H1 (cell line): ENCODE data around the gene AKTIP. TPM values are rescaled to one million over a fixed set of nuclear protein-coding genes. Genes with fewer than 3 reads are reported as not detected.

Experiments
- ASH2L ChIP-seq: fragments of 200-600, 300-600 bp; sonication (generic); IDR thresholded peaks from one replicate; pipeline ENCODE4 v1.7.1; 2017; ENCODE audit warnings: low read length
- BACH1 ChIP-seq: IDR thresholded peaks from 2 replicates; pipeline ENCODE4 v1.6.1; 2012; ENCODE audit warnings: low read length, improper control_type of control experiment
- BCL11A ChIP-seq, 2 experiments: IDR thresholded peaks; one replicate each; pipeline ENCODE4 v1.6.1; 2011; ENCODE audit warnings: low read depth in 2 of 2, low read length in 2 of 2, mild to moderate bottlenecking in 2 of 2
- BRCA1 ChIP-seq: IDR thresholded peaks from 2 replicates; pipeline ENCODE4 v1.6.1; 2012; ENCODE audit warnings: low read depth, low read length, improper control_type of control experiment
- CBX8 ChIP-seq: fragments of 300-800, 300-1000 bp; sonication (generic); IDR thresholded peaks from 2 replicates; pipeline ENCODE4 v1.7.1; 2016; ENCODE audit warnings: low read depth, low read length, borderline replicate concordance
- CHD1 ChIP-seq: IDR thresholded peaks from 2 replicates; pipeline ENCODE4 v1.6.1; 2012; ENCODE audit warnings: low read depth, low read length, improper control_type of control experiment
- CHD2 ChIP-seq: IDR thresholded peaks from 2 replicates; pipeline ENCODE4 v1.6.1; 2012; ENCODE audit warnings: low read length, improper control_type of control experiment
- CTBP2 ChIP-seq: IDR thresholded peaks from 2 replicates; pipeline ENCODE4 v1.7.0; 2011; ENCODE audit warnings: borderline replicate concordance, mild to moderate bottlenecking, moderate library complexity, mixed read lengths, low read length; ENCODE audit not compliant: insufficient read depth, insufficient read length
- KDM1A ChIP-seq: fragments of 200-600, 300-600 bp; sonication (generic); IDR thresholded peaks from 2 replicates; pipeline ENCODE4 v1.7.1; 2016; ENCODE audit warnings: mild to moderate bottlenecking, low read length, borderline replicate concordance
- KDM5A ChIP-seq: fragments of 200-600 bp; IDR thresholded peaks from 2 replicates; pipeline ENCODE4 v1.7.1; 2012; ENCODE audit warnings: mild to moderate bottlenecking, low read length, inconsistent platforms, mixed read lengths
- POLR2A ChIP-seq, 2 experiments: IDR thresholded peaks; 1 replicate in 1 of 2; 2 replicates in 1 of 2; pipeline ENCODE4 v1.6.1; 2011; ENCODE audit warnings: low read depth in 2 of 2, low read length in 2 of 2, mild to moderate bottlenecking in 2 of 2; ENCODE audit errors: control extremely low read depth in 1 of 2
- POU5F1 ChIP-seq: IDR thresholded peaks from 2 replicates; pipeline ENCODE4 v1.6.1; 2011; ENCODE audit warnings: low read depth, mild to moderate bottlenecking, low read length, moderate library complexity
- RBBP5 ChIP-seq: IDR thresholded peaks from 2 replicates; pipeline ENCODE4 v1.7.1; 2012; ENCODE audit warnings: low read depth, mild to moderate bottlenecking, inconsistent platforms, low read length, moderate library complexity, borderline replicate concordance
- RNF2 ChIP-seq: fragments of 200-900, 300-1000 bp; sonication (generic); IDR thresholded peaks from 2 replicates; pipeline ENCODE4 v1.7.1; 2016; ENCODE audit warnings: borderline replicate concordance, low read depth, mild to moderate bottlenecking, antibody characterized with exemption, low read length; ENCODE audit not compliant: poor library complexity, severe bottlenecking; ENCODE audit errors: missing control alignments
- RXRA ChIP-seq: IDR thresholded peaks from 2 replicates; pipeline ENCODE4 v1.6.1; 2011; ENCODE audit warnings: low read depth, mild to moderate bottlenecking, low read length, moderate library complexity; ENCODE audit not compliant: insufficient read depth
- SAP30 ChIP-seq: fragments of 300-600 bp; sonication (generic); IDR thresholded peaks from 2 replicates; pipeline ENCODE4 v1.7.1; 2012; ENCODE audit warnings: low read length, moderate library complexity, mild to moderate bottlenecking, inconsistent platforms; ENCODE audit not compliant: insufficient read depth, insufficient replicate concordance
- SIN3A ChIP-seq, 2 experiments: IDR thresholded peaks in 1 of 2; conservative IDR thresholded peaks in 1 of 2; 2 replicates each; pipeline ENCODE4 v1.6.1; 2011 to 2012; ENCODE audit warnings: low read length in 2 of 2, improper control_type of control experiment in 1 of 2, low read depth in 1 of 2, mild to moderate bottlenecking in 1 of 2
- SIRT6 ChIP-seq: IDR thresholded peaks from one replicate; pipeline ENCODE4 v1.7.1; 2012; ENCODE audit warnings: low read length, inconsistent platforms
- SUZ12 ChIP-seq: fragments of 200-600 bp; sonication (generic); IDR thresholded peaks from 2 replicates; pipeline ENCODE4 v1.6.1; 2012; ENCODE audit warnings: mild to moderate bottlenecking, inconsistent platforms, low read length, moderate library complexity, mixed read lengths
- TAF1 ChIP-seq: IDR thresholded peaks from 2 replicates; pipeline ENCODE4 v1.6.1; 2011; ENCODE audit warnings: mild to moderate bottlenecking, low read depth, low read length
- TAF7 ChIP-seq: optimal IDR thresholded peaks from 2 replicates; pipeline ENCODE3; 2011; ENCODE audit warnings: low read depth, mild to moderate bottlenecking, inconsistent platforms, low read length, moderate library complexity, borderline replicate concordance
- TBP ChIP-seq: IDR thresholded peaks from 2 replicates; pipeline ENCODE4 v1.6.1; 2011; ENCODE audit warnings: low read depth, low read length, improper control_type of control experiment
- TEAD4 ChIP-seq: IDR thresholded peaks from 2 replicates; pipeline ENCODE4 v1.6.1; 2012; ENCODE audit warnings: low read depth, low read length, inconsistent platforms, mixed read lengths
- polyA plus RNA-seq, 7 experiments: library from polyadenylated mRNA; depleted of rRNA in 3 of 7; stranded (reverse) in 5 of 7; unstranded in 2 of 7; fragments of >200 nt in 5 of 7; fragments of 200-250 nt in 2 of 7; gene quantifications; 1 replicate in 5 of 7; 2 replicates in 1 of 7; 4 replicates in 1 of 7; pipeline versions ENCODE4 v1.2.1 to v1.2.3, GENCODE V29; 2011 to 2013; ENCODE audit warnings: missing spikeins in 2 of 7, mixed read lengths in 2 of 7
- total RNA-seq: library from RNA; stranded (reverse); fragmentation: NEBNext Ultra II Directional; extraction: Animal tissue kit (Norgen Biotek cat#: 25700); gene quantifications from 2 replicates; pipeline ENCODE4 v1.2.1, GENCODE V29; 2021
- TF ChIP-seq, protein P1 (sequence below): IDR thresholded peaks from 2 replicates; pipeline ENCODE4 v1.6.1; 2011; ENCODE audit warnings: low read depth, mild to moderate bottlenecking, low read length; ENCODE audit not compliant: insufficient read depth
- TF ChIP-seq, protein P2 (sequence below): IDR thresholded peaks from 2 replicates; pipeline ENCODE4 v1.6.1; 2012; ENCODE audit warnings: inconsistent platforms

AKTIP gene
- total and polyA plus RNA-seq, 2 of the 8 experiments (the other 6 are each of a cell fraction or from before 2014, with no cell fraction given) = 15.0 to 15.6 TPM

DNA sequence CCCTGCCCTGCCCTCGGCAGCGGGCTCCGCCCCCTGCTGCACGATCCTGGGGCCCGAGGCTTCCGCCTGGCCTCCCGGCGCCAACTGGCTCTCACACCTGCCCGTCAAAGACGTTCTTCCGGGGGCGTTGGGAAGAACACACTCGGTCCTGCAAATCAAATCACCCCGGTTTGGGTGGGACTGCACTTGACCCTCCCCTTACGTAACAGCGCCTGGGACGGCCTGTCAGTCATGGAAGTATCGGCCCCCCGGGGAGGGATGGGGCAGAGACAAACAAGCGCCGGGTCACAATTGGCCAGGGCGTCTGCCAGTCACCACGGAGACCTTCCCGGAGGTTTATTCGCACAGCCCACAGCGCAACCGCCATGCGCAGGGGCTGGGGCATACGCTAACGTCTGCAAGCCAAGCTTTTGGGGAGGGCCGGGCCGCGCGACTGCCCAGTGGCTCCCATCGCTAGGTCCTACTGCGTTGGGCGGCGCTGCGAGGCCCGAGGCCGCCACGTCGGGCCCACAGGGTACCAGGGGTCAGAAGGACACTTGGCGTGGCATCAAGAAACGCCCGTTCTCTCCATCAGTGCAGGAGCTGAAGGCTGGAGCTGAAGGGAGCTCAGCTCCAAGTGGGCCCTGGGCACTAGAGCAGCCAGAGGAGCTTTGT is 388 bp upstream of the AKTIP start (continued):
- TF ChIP-seq, protein P1, sequence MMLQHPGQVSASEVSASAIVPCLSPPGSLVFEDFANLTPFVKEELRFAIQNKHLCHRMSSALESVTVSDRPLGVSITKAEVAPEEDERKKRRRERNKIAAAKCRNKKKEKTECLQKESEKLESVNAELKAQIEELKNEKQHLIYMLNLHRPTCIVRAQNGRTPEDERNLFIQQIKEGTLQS = no peak
- TF ChIP-seq ASH2L (peak; percentile 48), KDM5A (no peak), TBP (peak; percentile 55; the same call in 1 of the 2 replicates), TEAD4 (no peak), POU5F1 (no peak), TAF1 (peak; percentile 57), BCL11A (IDR thresholded peaks at IDR 0.05; ENCODE audit: low read depth in 2 of 2, low read length in 2 of 2) (no peak), CHD2 (no peak; the same call in none of the 2 replicates), CHD1 (no peak), TAF7 (peak; percentile 19), RBBP5 (no peak), SAP30 (no peak), BRCA1 (no peak), SIRT6 (no peak), CBX8 (no peak), SIN3A (conservative IDR thresholded peaks at IDR 0.05 in 1 of 2, IDR thresholded peaks at IDR 0.05 in 1 of 2; ENCODE audit: low read depth in 1 of 2, low read length in 2 of 2) (no peak), BACH1 (no peak), KDM1A (no peak), POLR2A (IDR thresholded peaks at IDR 0.05; ENCODE audit: control extremely low read depth in 1 of 2, low read depth in 2 of 2, low read length in 2 of 2) (peak in 1 of 2 experiments; percentile 73; a peak in 2 of 3 replicates), RXRA (no peak), SUZ12 (no peak), CTBP2 (no peak), RNF2 (no peak)
- TF ChIP-seq, protein P2, sequence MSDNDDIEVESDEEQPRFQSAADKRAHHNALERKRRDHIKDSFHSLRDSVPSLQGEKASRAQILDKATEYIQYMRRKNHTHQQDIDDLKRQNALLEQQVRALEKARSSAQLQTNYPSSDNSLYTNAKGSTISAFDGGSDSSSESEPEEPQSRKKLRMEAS = peak; percentile 53
